K562 (cell line): ENCODE data around the gene SPHK1. TPM values are rescaled to one million over a fixed set of nuclear protein-coding genes. Genes with fewer than 3 reads are reported as not detected.

Experiments used
- CREM ChIP-seq: IDR thresholded peaks from 2 replicates; pipeline ENCODE4 v1.6.1; 2014; ENCODE audit warnings: antibody characterized with exemption, low read depth
- ELK1 ChIP-seq: sonication (generic); formaldehyde crosslinking; IDR thresholded peaks from 2 replicates; pipeline ENCODE4 v1.8.1; 2022; ENCODE audit warnings: missing genetic modification reagents
- ETV5 ChIP-seq: sonication (generic); formaldehyde crosslinking; IDR thresholded peaks from 2 replicates; pipeline ENCODE4 v1.4.0; 2020; ENCODE audit warnings: low read depth, mild to moderate bottlenecking, missing genetic modification reagents
- HDGF ChIP-seq: fragments of 450-650 bp; IDR thresholded peaks from 2 replicates; pipeline ENCODE4 v1.6.1; 2016
- IRF1 ChIP-seq: sonication (generic); formaldehyde crosslinking; IDR thresholded peaks from 2 replicates; pipeline ENCODE4 v1.8.0; 2022; ENCODE audit warnings: missing genetic modification reagents, mild to moderate bottlenecking, borderline replicate concordance
- MITF ChIP-seq: IDR thresholded peaks from 2 replicates; pipeline ENCODE4 v1.6.1; 2014; ENCODE audit warnings: antibody characterized with exemption
- MTA3 ChIP-seq: fragments of 450-650 bp; formaldehyde crosslinking; IDR thresholded peaks from 2 replicates; pipeline ENCODE4 v1.6.1; 2017; ENCODE audit warnings: mild to moderate bottlenecking, borderline replicate concordance
- RNF2 ChIP-seq: sonication (generic); IDR thresholded peaks from 2 replicates; pipeline ENCODE4 v1.6.1; 2016
- SIN3A ChIP-seq, 2 experiments: fragments of 150-350 bp in 1 of 2; IDR thresholded peaks; 2 replicates each; pipeline ENCODE4 v1.6.1; 2011 to 2016; ENCODE audit warnings: borderline replicate concordance in 2 of 2, low read depth in 2 of 2, low read length in 2 of 2, mild to moderate bottlenecking in 2 of 2, moderate library complexity in 2 of 2; ENCODE audit not compliant: control insufficient read depth in 1 of 2
- SOX6 ChIP-seq: fragments of 450-650 bp; IDR thresholded peaks from 2 replicates; pipeline ENCODE4 v1.6.1; 2014; ENCODE audit warnings: mild to moderate bottlenecking
- SP1 ChIP-seq: sonication (generic); formaldehyde crosslinking; IDR thresholded peaks from 2 replicates; pipeline ENCODE4 v1.8.1; 2022; ENCODE audit warnings: mild to moderate bottlenecking, missing genetic modification reagents
- TCF3 ChIP-seq: sonication (generic); formaldehyde crosslinking; IDR thresholded peaks from 2 replicates; pipeline ENCODE4 v1.4.0; 2020; ENCODE audit warnings: mild to moderate bottlenecking, missing genetic modification reagents
- UBTF ChIP-seq, 2 experiments: IDR thresholded peaks; 2 replicates each; pipeline ENCODE4 v1.6.1; 2012; ENCODE audit warnings: improper control_type of control experiment in 2 of 2, low read depth in 2 of 2, low read length in 2 of 2, borderline replicate concordance in 1 of 2
- ZNF592 ChIP-seq: fragments of 450-650 bp; IDR thresholded peaks from 2 replicates; pipeline ENCODE4 v1.6.1; 2017; ENCODE audit warnings: antibody characterized with exemption, mild to moderate bottlenecking
- polyA plus RNA-seq, 8 experiments: library from polyadenylated mRNA; depleted of rRNA in 4 of 8; stranded (reverse) in 5 of 8; unstranded in 3 of 8; fragments of >200 nt; fragmentation: Nextera tagmentation in 2 of 8; fragmentation: Illumina TruSeq in 1 of 8; extraction: Ambion mirVana in 2 of 8; extraction: Trizol in 1 of 8; gene quantifications; 2 replicates each; pipeline versions ENCODE4 v1.2.1 to v1.2.3, GENCODE V29; 2011 to 2014; ENCODE audit warnings: inconsistent platforms in 1 of 8, missing spikeins in 1 of 8
- total RNA-seq, 7 experiments: library from RNA; depleted of rRNA in 6 of 7; stranded (reverse); fragments of >200 nt in 6 of 7; fragmentation: Illumina TruSeq in 2 of 7; extraction: Trizol in 2 of 7; gene quantifications; 2 replicates each; pipeline versions ENCODE4 v1.2.1 to v1.2.3, GENCODE V29; 2011 to 2021; ENCODE audit warnings: low replicate concordance in 1 of 7

The SPHK1 gene
- total and polyA plus RNA-seq, 9 of the 15 experiments (the other 6 are each of a cell fraction or from before 2014, with no cell fraction given): 0.21 to 60.3 (median 14.5) TPM

GRCh38 chr17:76385892-76386786, 1.7 kb downstream of the SPHK1 start (continued):
- TF ChIP-seq MTA3 (peak; percentile 83), SP1 (CRISPR knock-in tag) (no peak; the same call in 1 of the 2 replicates), IRF1 (CRISPR knock-in tag) (peak; percentile 79; the same call in 1 of the 2 replicates), ETV5 (CRISPR knock-in tag) (peak; percentile 79), ELK1 (no peak), RNF2 (peak; percentile 90), UBTF (IDR thresholded peaks at IDR 0.05; ENCODE audit: borderline replicate concordance in 1 of 2, low read depth in 2 of 2, low read length in 2 of 2) (peak in 1 of 2 experiments; percentile 3; a peak in 1 of 4 replicates), SIN3A (IDR thresholded peaks at IDR 0.05; ENCODE audit: borderline replicate concordance in 2 of 2, control insufficient read depth in 1 of 2, low read depth in 2 of 2, low read length in 2 of 2) (peak; percentile 52 to 66; a peak in 1 of 4 replicates), HDGF (no peak), SOX6 (peak; percentile 64), TCF3 (CRISPR knock-in tag) (no peak; the same call in 1 of the 2 replicates), CREM (peak; percentile 54; the same call in 1 of the 2 replicates), MITF (0 out of 2 replicates have a peak, but pooled peaks have one; percentile 39), ZNF592 (peak; percentile 96)
